HG03469 (cell line): Measurements from ENCODE around the gene ZNF282.
A peak's percentile ranks its signal among the peaks of the same experiment; 100 is the strongest.
"Not testable (repeated sequence)": the region's sequence is repeated elsewhere in the genome, so short reads cannot be mapped to it uniquely, and the experiment has no call there.

Source experiments
- ATAC-seq: cut with Tn5 transposase; IDR thresholded peaks from one replicate; pipeline ENCODE4 v1.9.1; 2021; ENCODE audit warnings: mild to moderate bottlenecking, moderate library complexity, moderate number of reproducible peaks; ENCODE audit not compliant: unreplicated experiment

Gene ZNF282

GRCh38 chr7:149253665-149254064 lies 58.3 kb downstream of the ZNF282 start:
- ATAC-seq, result no peak

GRCh38 chr7:149254181-149254858 lies 59.0 kb downstream of the ZNF282 start:
- ATAC-seq, result no peak

GRCh38 chr7:149255174-149255573 lies 59.8 kb downstream of the ZNF282 start:
- no peak for ATAC-seq

- no peak for ATAC-seq
Measured at GRCh38 chr7:149256568-149256967, 61.2 kb downstream of the ZNF282 start.

- ATAC-seq, result no peak
Measured at GRCh38 chr7:149257146-149257545, 61.8 kb downstream of the ZNF282 start.

- no peak for ATAC-seq
Measured at GRCh38 chr7:149261316-149261828, 66.0 kb downstream of the ZNF282 start.

- ATAC-seq, result peak; percentile 69
Measured at GRCh38 chr7:149261829-149262617, 66.7 kb downstream of the ZNF282 start, which contains the start of gene ZNF783. Gene ZNF783, plus strand, starts transcription at chr7:149262196. Its CDS starts 138 bp downstream, at chr7:149262334.

GRCh38 chr7:149266451-149266850 lies 71.1 kb downstream of the ZNF282 start:
- no peak for ATAC-seq

- ATAC-seq, result no peak
Measured at GRCh38 chr7:149267733-149268132, 72.4 kb downstream of the ZNF282 start.

GRCh38 chr7:149274424-149274823 lies 79.1 kb downstream of the ZNF282 start:
- ATAC-seq, result not testable (repeated sequence)
